Activated CD4-positive, alpha-beta T cell treated with anti-CD3 and anti-CD28 coated beads, Interleukin-2, amount 50 U/mL, for 4 hours (primary cell): ENCODE data around the gene PPP1R13L.

Experiments
- DNase-seq, 2 experiments: peaks; one replicate each; pipeline ENCODE4 v3.0.0-alpha.2; 2020

The PPP1R13L gene

DNA sequence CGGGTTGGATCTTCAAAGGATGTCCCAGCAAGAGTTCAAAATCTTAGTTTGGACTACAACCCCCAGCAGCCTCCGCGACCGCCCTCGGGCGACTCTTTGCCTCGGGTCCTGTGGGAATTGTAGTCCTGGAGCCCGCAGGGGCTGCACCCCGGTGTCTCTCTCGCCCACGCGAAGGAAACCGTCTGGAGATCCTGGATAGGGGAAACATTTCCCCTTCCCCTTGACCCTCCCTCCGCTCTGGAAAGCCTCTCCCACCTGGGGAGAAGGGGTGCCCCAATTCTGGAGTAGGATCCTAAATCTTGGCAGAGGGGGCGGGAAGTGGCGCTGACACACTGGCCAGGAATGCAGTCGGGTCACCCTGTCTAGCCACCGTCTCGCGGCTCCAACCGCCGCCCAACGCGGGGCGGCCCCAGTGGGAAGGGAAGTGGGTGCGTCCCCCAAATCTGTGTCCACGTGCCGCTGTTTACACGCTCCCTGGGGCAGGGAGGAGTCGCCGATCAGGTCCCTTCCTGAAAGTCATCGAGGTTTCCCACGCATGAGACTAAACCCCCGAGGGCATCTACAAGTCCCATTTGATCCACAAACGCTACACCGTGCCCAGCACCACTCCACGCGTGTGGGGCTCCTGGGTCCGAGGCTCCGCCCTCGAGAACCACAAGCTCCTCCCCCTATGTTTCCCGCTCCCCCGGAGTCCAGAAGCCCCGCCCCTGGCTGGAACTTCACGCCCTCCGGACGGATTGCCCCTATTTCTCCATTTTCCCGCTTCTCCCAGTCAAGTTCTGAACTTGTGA lies 761 bp upstream of the PPP1R13L start:
- DNase-seq = peak; percentile 77 to 81

DNA sequence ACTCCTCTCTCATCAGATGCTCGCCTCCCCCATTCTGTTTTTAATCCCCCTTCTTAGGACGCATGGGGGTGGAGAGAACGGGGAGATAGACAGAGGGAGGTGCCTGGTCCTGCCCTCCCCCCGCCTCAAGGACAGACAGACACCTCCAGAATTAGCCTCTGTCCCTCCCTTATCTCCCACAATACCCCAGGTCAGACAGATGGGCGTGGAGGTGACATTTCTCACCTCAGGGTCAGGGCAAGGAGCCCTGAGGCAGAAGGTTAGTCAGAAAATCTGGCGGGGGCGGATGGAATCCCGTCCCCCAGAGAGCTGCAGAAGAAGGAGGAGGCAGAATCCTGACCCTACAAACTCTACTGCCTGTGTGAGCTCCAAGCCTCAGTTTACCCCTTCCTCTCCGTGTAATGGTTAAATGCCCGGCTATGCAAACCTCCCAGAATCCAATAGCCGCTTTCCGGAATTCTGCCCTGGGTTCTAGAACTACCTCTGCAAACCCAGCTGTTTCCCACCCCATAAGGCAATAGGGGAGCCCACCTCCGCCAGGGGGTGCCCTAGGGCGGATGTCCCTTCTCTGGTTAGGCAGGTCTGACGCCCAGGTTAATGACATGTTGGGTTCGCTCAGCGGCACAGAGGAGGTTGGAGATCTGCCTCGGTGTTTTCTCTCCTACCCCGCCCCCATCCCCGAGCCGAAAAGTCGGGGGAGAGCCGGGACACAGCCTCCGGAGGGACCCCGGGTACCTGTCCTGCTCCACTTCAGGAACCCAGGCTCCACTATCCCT lies 900 bp downstream of the PPP1R13L start:
- peak; percentile 55 to 56 for DNase-seq

DNA sequence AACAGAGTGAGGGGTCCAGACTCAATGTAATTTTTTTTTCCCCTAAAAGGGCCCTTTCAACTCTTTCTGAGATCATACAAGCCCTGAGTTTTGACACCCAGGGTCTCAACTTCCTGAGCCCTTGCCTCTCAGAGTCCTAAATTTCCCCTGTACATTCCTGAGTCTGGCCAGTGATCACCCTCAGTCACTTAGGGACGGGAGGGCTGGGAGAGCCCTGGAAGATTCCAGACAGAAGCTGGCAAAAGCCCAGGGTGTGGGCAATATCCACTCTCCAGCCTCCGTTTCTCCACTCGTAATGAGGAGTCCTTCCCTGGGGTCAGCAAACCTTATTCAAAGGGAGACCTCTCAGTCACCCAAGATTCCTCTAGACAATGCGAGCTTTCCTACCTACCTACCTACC lies 1.6 kb downstream of the PPP1R13L start:
- DNase-seq = no peak

DNA sequence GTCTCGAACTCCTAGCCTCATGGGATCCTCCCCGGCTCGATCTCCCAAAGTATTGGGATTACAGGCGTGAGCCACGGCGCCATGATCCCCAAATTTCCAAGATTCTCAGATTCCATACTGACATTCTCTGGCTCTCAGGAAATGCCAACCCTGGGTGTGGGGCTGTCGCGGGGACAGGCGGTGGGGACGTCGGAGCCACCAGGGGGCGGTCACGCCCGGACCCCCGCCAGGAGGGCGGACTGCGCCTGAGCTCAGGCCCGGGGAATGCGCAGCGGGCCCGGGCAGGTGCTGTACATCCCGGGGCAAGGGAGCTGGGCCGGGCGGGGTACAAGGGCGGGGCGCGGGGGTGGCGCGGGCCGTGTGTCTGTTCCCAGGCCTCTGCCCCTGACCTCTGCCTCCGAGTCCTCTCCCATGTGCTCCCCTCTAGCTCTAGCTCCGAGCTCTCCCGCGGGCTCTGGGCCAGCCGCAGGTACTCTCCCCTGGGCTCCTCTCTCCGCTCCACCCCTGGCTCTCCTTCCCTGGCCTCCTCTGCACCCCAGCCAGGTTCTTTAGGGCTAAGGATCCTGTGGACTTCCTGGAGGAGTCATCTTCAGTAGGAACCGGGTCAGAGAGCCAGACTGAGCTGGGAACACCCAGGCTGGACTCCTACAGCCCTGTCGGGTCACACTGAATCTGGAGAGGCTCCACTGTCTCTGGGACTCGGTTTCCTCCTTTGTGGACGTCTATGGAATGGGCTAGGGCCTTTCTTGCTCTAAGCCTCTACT lies 2.4 kb downstream of the PPP1R13L start:
- DNase-seq = no peak

DNA sequence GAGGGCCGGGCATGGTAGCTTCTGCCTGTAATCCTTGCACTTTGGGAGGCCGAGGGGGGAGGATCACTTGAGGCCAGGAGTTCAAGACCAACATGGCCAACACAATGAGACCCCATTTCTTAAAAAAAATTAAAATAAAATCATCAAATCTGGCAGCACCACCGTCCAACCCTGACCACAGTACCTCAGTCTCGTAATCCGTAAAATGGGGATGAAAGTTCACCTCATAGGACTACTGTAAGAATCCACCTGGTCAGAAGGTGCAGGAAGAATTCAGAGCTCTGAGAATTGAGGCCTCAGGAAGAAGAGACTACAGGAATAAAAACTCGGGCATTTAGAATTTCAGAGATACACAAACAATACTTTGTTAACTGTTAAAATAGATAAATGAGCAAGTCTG lies 3.1 kb downstream of the PPP1R13L start:
- no peak for DNase-seq

DNA sequence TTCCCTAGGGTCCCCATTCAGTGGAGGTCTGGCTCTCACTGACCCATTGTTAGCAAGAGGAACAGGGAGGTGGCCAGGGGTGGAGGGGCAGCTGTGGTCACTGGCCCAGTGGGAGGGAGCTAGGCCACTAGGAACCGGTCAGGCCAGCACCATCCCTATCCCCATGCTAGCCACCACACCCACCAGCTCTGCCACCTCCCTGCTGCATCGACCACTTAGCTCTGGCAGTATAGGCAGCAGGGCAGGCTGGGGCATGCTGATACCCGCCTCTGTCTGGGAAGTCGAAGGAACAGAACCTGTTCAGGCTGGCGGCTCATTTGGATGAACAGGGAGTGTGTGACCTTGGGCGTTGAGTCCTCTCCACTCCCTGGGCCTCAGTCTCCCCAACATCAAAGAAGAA lies 4.7 kb downstream of the PPP1R13L start:
- DNase-seq = no peak

DNA sequence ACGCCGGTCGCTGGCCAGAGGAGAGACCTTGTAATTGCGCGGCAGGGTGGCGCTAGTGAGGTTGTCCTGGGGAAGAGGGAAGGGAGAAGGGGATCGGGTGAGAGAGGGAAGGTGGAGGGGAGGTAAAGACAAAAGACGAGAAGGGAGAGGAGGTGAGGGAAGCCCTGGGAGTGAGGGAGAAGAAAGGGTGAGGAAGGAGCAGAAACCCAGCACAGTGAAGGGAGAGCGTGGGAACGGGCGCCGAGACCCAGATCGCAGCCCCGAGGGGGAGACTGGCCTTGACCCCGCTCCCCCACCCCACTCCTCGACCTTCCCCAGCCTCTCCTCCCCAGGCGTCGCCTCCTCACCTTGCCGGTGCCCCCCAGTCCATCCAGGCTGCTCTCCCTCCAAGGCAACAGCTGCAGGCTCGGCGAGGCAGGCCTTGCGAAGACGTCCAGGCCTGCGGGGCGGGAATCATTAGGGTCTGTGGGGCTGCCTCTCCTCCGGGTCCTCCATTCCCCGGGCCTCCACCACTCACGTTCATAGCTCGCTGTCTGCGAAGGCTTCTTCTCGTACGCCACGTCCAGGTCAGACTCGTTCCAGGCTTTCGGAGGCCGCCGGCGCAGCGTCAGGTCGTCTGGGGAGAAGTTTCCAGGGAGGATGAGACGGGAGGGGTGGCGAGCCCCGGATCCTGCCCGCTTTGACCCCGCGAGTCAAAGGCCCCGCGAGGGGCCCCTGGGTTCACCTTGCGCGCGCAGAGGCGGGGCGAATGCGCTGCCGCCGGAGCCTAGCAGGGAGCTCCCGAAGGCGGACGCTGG lies 8.8 kb downstream of the PPP1R13L start:
- no peak for DNase-seq

DNA sequence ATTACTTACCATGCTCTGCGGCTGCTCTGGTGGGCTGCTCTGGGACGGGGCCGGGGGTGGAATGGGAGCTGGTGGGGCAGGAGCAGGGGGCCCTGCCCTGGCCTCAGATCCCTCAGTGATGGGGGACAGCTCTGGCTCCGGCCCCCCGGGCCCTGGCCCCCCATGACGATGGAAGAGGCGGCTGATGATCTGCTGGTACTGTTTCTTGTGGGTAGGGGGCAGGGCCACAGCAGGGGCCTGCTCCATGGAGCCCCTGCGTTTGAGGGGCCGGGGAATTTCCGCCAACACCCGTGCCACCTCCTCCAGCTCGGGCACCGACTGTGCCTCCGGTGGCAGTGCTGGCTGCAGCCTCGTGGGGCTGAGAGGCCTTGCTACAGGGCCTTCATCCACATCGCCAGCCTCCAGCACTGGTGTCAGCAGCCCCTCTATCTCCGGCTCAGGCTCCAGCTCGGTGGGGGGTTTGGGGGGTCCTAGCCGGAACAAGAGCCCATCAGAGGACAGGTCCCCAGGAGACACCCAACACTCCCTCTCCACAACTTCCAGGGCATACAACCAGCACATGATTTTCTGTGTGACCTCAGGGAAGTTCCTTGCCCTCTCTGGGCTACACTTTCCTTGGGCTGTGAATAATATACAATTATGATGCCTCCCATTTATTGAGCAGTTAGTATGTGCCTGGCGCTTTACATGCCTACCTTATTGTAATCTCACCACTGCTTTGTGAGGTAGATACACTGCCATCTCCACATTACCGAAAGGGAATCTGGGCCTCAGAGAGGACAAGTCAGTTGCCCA lies 12.8 kb downstream of the PPP1R13L start:
- no peak for DNase-seq

DNA sequence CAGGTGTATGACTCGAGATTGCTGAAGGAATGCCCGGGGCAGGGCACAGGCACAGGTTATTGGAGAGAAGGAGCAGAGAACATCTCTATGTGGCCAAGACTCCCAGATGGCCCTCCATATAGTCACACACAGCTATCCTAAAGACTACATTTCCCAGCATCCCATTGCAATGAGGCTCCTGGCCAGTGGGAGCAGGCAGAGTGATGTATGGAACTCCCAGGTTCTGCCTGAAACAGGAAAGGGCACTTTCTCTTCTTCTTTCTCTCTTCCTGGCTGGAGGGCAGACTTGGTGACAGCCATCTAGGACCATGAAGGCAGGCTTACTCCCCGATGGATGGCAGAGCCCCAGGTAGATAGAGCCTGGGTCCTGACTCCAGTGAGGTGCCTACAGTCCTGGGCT lies 13.5 kb downstream of the PPP1R13L start:
- DNase-seq = no peak

DNA sequence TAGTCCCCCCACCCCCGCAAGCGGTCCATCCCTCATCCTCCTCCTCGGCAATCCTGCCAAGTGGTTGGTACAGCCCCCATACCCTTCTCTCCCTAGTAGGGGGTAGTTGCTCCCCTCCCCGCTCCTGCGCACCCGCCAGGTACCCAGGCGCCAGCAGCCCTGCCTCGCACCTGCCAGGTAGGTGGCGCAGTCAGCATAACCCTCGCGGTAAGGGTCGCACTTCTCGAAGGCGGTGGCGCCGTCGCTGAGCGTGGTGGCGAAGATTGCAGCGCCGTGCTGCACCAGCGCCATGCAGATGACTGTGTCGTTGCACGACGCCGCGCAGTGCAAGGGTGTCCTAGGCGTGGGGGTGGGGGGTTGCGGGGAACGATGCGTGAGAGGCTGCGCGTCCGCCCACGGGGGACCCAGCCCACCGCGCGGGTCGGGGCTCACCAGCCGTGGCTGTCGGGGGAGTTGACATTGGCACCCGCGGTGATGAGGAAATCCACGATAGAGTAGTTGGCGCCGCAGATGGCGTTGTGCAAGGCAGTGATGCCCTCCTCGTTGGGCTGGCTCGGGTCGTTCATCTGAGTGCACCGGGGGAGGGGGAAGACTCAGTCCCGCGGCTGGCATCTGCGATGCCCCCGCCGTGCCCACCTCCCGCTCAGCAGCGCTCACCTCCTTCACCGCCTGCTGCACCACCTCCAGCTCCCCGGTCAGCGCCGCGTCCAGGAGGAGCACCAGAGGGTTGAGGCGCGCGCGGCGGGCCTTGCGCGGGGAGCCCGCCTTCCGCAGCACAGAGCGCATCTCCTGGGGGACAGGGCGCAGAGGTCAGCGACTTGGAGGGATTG lies 19.3 kb downstream of the PPP1R13L start:
- no peak for DNase-seq

DNA sequence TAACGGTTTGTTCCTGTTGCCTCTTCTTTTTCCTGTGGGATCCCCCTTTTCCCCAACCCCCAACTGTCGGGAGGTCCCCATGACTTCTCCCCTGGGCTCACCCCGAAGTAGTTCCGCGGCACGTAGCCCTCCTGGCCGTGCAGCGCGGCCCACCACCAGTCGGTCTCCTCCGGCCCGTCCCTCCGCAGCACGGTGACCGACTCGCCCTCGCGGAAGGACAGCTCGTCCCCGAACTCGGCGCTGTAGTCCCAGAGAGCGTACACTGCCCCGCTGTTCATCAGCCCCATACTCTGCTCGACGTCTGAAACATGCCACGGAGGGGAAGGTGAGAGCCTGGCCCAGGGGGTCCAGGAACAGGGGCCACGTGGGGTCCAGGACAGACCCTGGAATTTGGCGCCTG lies 22.4 kb downstream of the PPP1R13L start:
- no peak for DNase-seq

DNA sequence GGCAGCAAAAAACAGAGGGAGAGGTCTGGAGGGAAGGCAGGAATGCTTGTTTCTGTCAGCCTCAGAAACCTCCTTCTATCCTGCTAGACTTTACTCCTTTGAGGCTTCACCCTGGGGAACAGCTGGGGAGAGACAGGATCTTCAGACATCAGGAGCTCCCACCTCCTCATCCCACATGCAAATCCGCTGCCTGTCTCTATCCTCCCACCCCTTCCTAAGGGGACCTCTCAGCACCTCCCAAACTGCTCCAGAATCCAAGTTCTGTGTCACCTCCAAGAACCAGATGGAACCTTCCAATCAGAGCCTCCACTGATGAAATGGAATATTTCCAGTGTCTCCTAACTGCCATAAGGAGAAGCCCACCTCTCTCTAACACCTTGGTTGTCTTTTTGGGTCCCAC lies 24.8 kb downstream of the PPP1R13L start:
- no peak for DNase-seq

DNA sequence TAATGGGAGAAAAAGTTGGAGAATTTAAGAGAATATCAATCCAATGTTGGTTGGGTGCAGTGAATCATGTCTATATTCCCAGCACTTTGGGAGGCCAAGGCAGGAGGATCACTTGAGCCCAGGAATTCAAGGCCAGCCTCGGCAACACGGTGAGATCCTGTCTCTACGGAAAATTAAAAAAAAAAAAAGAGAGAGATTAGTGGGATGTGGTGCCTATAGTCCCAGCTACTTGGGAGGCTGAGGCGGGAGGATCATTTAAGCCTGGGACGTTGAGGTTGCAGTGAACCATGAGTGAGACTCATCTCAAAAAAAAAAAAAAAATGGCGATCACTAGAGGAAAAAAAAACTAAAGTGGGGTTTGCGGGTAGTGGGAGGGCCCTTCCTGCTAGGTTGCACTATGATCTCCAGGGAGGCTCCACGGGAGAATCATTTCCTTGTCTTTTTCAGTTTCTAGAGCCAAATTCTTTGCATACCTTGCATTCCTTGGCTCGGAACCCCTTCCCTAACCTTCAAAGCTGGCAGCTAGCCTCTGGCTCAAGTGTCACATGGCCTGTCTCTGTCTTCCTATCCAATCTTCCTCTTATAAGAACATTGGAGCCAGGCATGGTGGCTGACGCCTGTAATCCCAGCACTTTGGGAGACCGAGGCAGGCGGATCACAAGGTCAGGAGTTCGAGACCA lies 28.7 kb downstream of the PPP1R13L start:
- DNase-seq = no peak

DNA sequence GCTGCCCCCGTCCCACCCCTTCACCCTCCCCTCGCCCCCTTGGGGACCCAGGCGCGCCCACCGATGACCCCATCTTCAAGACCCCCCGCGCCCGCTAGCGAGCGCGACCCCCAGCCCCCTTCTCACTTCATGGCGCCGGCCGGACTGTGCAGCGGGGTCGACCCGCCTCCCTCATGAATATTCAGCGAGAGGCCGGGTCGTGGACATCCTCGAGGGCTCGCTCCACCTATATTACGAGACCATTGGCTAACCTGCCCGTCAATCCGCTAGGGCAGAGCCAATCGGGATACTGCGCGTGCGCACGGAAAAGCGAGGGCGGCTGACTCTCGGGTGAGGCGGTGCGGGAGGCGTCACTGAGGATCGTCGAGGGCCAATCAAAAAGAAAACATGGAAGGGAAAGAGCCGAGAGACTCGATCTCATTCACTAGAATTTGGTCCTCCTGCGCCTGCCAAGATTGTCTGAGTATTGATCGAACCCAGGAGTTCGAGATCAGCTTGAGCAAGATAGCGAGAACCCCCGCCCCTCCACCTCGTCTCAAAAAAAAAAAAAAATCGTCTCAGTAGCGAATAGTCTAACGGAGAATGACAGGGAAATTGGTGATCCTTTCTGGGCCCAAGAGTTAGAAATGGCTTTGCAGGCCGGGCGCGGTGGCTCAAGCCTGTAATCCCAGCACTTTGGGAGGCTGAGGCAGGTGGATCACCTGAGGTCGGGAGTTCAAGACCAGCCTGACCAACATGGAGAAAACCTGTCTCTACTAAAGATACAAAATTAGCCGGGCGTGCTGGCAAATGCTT lies 34.3 kb downstream of the PPP1R13L start, which contains the start of gene ERCC2:
Gene ERCC2 (minus strand): TSS at position 164 of the 795 bp plus-strand sequence. CDS start 33 bp downstream, at position 131.
- peak; percentile 100 for DNase-seq

DNA sequence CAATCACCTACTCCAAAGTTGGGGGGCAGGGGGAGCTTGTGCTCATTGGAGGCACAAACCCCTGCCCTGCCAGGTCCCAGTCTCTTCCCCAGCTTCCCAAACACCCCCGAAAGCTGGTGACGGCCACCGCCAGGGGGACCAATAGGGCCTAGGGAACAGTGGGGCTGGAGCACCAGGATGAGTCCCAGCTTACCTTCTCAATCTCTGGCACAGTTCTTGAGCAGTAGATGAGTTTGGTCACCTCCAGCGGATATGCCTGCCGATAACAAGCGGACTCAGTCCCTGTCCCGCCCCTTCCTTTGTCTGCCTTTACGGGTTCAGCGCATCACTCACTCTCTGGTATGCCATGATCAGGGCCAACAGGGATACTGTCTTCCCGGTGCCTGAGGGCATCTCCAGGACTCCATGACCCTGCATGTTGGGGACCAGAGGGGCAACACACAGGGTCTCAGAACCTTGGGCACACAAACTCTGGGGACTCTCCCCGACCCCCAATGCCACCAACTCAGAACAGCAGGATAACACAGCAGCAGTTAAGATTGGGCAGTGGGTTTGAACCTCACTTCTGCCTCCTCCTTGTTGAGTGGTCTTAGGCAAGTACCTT lies 36.0 kb downstream of the PPP1R13L start:
- no peak for DNase-seq

DNA sequence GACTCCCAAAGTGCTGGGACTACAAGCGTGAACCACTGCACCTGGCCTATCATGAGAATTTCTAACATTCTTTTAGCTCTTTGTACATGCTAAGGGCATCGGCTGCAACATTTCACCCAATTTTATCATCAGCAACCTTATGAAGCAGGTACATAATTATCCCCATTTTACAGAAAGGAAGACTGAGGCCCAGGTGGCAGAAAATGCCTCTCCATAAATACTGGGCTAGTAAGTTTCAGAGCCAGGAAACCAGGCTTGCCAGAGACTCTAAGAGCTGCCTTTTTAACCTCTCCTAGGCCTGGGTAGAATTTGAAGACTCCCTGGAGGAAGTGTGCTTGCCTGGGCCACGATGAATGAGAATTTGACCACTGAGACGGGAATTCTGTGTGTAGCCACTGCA lies 36.7 kb downstream of the PPP1R13L start:
- DNase-seq = no peak

DNA sequence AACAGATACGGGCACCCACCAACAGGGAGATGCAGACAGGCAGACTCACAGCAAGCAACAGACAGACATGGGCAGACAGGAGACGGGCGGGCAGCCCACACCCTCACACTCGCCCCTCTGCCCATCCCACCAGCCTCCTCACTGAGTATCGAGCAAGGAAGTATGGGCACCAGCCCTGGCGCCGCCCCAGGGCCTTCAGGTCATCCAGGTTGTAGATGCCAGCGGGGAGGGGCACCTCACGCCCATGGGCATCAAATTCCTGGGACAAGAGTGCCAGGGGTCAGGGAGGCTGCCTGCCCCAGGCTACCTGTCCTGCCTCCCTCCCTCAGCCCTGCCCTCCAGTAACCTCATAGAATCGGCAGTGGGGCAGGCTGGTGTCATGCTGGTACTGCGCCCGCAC lies 40.2 kb downstream of the PPP1R13L start:
- DNase-seq = no peak

DNA sequence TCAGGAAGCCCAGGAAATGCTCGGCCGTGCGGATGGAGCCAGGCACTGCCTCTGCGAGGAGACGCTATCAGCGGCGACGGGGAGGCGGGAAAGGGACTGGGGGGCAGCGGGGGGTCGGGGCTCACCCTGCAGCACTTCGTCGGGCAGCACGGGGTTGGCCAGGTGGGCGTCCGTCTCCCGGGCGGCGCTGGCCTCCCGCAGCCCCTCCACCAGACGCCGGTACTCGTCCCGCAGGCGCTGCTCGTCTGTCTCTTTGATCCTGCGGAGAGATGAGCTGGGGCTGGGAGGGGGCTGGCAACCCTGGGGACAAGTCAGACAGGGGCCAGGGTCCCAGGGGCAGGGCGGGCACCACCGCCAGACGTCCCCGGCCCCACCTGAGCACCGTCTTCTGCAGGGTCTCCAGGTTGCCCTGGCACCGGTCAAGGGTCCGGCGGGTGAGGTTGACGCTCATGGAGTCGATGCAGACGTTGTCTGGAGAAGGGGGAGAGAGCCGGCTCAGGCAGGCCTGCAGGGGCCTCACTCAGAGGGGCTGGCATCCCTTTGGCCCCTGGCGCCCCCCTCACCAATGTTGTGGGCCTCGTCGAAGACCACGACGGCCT lies 40.9 kb downstream of the PPP1R13L start:
- DNase-seq = no peak
